CD1c-positive myeloid dendritic cell (primary cell): ENCODE results near the gene GNG13.
A peak's percentile ranks its signal among the peaks of the same experiment; 100 is the strongest.

Source experiments
- DNase-seq: peaks from one replicate; pipeline ENCODE4 v3.0.0-alpha.2; 2016; ENCODE audit errors: extremely low spot score

GNG13 gene

DNA sequence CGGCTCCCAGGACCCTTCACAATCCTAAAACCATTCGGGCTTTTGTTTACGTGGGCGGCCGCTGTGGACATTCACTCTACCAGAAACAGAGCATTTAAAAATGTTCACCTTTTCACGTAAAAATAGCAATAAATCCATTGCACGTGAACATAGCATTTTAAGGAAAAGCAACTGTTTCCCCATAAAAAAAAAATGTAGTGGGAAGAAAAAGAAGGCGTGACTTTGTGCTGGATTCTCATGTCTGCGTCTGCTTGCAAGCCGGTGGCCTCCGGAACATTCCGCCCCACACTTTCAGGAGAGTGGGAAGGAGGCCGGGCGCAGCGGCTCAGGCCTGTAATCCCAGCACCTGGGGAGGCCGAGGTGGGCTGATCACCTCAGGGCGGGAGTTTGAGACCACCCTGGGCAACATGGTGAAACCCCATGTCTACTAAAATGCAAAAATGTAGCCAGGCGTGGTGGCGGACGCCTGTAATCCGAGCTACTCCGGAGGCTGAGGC, 13.4 kb upstream of the GNG13 start:
- no peak for DNase-seq

- DNase-seq = peak; percentile 48
Measured at GRCh38 chr16:813204-813915, 12.8 kb upstream of the GNG13 start.

DNA sequence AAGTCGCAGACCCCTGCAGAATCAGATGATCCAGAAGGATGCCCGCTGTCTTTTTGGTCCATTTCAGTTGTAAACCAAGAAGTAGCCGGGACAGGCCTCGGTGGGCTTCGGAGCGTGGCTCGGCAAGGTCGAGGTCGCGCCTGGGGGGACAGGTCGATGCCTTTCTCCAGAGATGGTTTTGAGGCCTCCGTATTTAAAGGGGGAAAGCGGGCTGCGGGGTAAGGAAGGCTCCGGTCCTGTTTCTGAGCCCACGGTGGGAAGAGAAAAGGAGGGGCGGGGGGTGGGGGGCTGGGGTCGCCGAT, 7.5 kb upstream of the GNG13 start:
- DNase-seq = no peak

DNA sequence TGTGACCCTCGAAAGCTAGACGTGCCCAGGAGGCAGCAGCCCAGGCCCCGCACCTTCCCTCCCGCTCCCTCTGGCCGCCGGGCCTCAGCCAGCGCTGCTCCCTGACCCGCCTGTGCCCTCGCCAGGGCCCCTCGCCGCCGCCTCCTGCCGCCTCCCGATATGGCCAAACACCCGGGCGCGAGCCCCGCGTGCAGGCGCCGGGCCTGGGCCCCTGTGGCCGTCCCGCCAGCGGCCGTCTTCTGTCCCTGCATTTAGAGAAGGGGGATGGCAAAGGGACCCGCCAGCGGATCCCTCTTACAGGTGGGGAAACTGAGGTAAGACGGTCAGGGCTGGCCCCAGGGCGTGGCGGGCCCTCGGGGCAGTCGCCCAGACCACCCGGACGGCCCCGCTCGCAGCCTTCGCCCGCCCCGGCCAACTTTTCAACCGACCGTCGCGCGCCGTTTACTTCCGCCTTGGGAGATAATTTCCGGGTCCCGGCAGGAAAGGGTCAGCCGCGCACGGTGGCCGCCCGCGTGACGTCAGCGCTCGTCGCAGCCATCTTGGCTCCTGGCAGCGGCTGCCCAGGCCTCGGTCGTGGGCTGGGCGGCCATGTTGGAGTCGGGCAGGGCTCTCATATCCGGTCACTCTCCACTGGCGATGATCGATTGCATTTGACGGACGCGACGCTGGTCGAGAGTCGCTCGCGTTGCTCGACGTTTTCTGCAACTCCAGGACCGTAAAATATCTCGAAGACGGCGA, 7.0 kb upstream of the GNG13 start:
- peak; percentile 94 for DNase-seq

GRCh38 chr16:805474-805873, 4.9 kb upstream of the GNG13 start:
- no peak for DNase-seq

DNA sequence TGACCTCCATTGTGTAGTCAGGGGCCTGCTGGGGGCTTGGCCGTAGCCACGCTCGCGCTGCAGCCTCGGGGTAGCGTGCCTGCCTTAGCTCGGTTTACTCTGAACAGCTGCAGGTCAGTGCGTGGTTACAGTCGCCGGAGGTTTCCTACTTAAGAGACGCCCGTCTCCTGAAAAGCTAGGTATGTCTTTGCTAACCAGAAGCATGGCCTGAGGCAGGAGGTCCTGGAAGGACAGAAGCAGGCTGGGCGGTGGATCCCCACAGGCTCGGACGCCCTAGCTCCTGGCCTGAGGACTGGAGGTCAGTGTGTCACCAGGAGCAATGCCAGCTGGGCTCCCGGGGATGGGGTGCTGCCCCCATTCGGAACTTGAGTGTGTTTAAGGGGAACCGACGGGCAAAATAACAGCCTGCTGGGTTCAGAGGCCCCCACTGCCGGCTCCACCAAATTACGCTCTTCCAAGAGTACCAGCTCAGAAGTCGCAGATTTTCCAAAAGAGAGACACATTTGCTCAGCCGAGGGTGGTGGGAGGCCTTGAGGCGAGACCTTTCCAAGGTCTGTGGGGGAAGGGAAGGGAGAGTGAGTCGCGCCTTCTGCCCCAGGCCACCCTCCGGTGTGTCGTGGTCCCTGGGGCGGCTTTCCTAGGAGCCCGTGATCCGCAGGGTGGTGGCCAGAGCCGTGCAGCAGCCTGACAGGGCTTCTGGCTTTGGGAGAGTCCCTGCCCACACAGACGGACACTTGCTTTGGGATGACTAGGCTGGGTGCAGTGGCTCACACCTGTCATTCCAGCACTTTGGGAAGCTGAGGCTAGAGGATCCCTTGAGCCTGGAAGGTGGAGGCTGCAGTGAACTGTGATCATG, 3.9 kb upstream of the GNG13 start:
- no peak for DNase-seq

- no peak for DNase-seq
Measured at GRCh38 chr16:803754-804080, 3.2 kb upstream of the GNG13 start.

DNA sequence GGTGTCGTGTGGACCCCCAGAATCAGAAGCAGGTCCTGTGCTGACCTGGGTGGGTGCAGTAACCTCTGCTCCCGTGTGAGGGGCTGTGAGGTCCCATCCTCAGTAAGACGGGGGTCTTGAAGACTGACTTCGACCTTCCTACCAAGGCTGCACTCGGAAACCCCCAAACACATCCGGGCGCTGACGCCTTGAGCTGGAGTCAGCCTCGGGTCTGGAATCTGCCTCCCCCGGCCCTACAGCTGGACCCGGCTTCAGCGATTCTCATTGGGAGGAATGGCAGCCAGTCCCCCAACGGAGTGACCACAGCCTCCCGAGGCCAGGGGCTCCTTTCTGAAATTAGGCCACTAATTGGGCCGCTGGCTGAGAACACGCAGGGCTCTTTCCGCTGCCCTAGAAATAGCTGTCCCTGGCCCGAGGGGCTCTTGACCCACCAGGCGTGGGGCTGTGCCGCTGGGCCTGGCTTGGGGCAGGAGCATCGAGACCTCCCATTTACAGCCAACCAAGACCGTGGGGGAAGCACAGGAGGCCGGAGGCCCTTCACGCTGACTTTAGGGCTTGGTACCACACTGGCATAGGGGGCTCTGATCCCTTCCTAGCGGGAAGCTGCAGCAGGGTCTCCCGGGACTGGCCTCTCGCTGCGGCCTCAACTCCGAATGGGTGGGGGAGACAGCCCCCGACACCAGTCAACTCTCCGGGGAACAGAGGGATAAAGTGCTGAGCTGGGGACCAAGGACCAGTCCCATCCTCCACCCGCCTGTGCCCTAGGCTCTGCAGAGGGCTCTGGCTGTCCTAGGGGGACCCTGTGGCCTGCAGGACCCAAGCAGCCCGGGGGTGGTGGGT, 2.6 kb upstream of the GNG13 start:
- no peak for DNase-seq

GRCh38 chr16:802461-802860, 1.9 kb upstream of the GNG13 start:
- DNase-seq = no peak

DNA sequence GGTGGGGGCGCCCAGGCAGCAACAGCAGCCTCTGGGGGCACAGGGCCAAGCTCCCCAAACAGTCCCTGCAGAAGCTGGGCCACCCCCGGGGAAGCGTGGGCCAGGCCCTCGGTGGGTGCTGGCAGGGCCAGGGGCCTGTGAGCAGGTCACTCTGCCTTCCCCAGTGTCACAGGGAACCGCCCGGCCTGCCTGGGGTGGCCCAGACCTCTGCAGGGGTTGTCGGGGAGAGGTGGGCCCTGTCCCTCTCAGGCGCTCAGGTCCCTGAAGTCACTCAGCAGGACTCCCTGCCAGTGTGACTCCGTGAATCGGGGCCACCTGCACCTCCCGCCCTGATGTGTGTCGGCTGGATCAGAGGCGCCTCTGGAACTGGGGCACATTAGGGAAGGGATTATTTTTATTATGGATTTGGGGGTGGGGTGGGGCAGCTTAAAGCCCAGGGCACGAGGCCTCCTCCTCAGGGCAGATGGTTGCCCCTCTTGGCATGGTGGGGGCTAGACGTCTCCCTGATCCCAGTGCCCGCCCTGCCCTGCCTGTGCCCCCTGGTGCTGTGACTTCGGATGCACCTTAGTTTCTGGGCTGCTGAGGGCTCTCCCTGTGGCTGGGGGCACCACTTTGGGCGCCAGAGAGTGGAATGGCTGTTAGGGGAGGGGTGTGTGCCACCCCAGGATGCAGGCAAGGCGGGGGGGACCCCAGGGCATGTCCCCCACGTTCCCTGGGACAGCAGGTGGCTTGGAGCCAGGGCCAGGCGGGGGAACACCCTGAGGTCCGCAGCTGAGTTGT, 1.2 kb upstream of the GNG13 start:
- no peak for DNase-seq

- no peak for DNase-seq
Measured at GRCh38 chr16:800834-801511, 439 bp upstream of the GNG13 start.

- DNase-seq = no peak
Measured at GRCh38 chr16:799111-799947, 1.2 kb downstream of the GNG13 start.

DNA sequence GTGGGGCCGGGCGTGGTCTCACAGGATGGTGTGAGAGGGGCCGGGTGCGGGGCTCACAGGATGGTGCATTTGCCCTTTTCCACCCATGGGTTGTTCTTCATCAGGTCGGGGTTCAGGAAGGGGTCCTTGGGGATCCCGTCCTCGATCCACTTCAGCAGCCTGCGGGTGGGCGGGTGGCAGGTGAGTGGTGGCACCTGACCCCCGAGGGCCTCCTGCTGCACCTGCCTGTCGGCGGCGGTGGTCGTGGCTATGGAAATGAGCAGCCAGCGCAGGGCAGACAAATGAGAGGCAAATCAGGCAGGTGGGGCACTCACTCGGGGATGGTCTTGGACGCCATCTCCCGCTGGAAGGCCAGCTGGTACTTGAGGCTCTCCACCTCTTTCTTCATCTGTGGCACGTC, 1.9 kb downstream of the GNG13 start:
- no peak for DNase-seq

GRCh38 chr16:797686-798085, 2.8 kb downstream of the GNG13 start:
- no peak for DNase-seq

DNA sequence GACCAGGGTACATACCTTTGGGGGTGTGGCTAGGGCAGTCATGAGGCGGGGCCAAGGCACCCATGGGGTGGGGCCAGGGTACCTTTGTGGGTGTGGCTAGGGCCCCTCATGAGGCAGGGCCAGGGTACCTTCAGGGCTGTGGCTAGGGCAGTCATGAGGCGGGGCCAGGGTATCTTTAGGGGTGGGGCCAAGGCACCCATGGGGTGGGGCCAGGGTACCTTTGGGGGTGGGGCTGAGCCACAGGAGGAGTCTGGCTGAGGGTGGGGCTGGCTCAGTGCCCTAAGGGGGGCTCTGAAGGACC, 3.5 kb downstream of the GNG13 start:
- no peak for DNase-seq

DNA sequence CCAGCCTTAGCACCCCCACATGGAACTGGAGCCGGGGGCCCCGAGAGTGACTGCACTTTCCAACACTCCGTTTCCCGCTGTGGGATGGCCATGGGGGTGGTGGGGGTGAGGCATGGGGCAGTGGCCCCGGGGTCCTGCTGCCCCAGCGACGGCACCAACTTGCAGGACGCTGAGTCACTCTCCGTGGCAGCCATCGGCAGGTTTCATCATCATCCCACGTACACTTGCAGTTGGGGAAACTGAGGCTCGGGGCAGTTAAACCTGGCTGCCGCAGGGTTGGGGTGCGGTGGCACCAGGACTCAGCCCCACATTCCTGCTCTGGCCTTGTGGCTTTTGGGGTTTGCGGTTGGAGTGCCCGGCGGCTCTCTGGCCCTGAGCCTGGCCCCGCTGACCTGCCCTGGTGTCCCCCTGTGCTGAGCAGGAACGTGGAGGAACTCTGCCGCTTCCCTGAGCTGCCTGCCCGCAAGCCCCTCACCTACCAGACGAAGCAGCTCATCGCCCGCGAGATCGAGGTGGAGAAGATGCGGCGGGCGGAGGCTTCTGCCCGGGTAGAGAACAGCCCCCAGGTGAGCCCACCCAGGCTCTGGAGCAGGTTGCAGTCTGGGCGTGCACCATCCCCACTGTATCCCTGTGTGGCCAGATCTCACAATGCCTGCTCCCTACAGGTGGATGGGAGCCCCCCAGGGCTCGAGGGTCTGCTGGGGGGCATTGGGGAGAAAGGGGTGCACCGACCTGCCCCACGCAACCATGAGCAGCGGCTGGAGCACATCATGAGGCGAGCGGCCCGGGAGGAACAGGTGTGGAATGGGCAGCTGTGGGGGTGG, 4.0 kb downstream of the GNG13 start:
- DNase-seq = no peak

- DNase-seq = no peak
Measured at GRCh38 chr16:795580-796229, 4.8 kb downstream of the GNG13 start.

DNA sequence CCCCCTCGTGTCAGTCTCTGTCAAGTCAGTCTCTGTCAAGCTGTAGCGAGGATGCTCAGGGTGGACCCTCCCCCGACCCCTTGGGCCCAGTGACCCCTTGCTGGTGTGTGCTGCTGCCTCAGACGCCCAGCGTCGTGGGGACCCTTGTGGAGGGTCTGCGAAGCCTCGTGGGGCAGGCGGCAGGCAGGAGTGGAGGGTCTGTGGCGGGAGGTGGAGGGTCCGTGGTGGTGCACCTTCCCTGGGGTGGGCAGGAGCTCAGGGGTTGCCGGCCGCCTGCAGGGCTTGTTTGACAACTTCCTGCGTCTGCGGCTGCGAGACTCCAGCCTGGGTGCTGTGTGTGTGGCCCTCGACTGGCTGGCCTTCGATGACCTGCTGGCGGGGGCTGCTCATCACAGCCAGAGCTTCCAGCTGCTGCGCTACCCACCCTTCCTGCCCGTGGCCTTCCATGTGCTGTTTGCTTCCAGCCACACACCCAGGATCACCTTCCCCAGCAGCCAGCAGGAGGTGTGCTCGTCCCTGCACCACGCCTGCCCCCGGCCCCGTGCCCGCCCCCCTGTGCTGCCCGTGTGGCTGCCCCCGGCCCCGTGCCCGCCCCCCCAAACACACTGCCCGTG, 5.6 kb downstream of the GNG13 start:
- no peak for DNase-seq
